Measurements from ENCODE around the gene PLXNA4. TPM values are rescaled to one million over a fixed set of nuclear protein-coding genes. Genes with fewer than 3 reads are reported as not detected.

The PLXNA4 gene
- total RNA-seq, 4 donors from 2014 or later = 0.31 to 0.66 (median 0.43) TPM

GRCh38 chr7:132430861-132431822 lies 145.1 kb downstream of the PLXNA4 start:
- Histone ChIP-seq H3K36me3 (no peaks in the 10 kb centered on the region), H3K9me3 (no peaks in the 10 kb centered on the region), H3K27me3 (peaks cover 0 to 6% (median 0%) of the 10 kb centered on the region in 3 donors), H3K27ac (no peak overlapping the region), H3K4me3 (no peak overlapping the region), H3K4me1 (no peaks in the 10 kb centered on the region)
- ATAC-seq (no peak), DNase-seq (no peak)
- intact Hi-C loops (cut with DNase I; ENCODE audit: low total_unique reads) = no loop called here
- no peak for TF ChIP-seq POLR2A (IDR thresholded peaks at IDR 0.05)
- TF ChIP-seq CTCF (IDR thresholded peaks at IDR 0.05 in 4 of 5, conservative IDR thresholded peaks at IDR 0.05 in 1 of 5) = no peak
- in situ Hi-C loops (cut with MboI; ENCODE audit: low sequenced_read_pairs in 4 of 4) = no loop called here

GRCh38 chr7:132430041-132430855 lies 146.0 kb downstream of the PLXNA4 start:
- DNase-seq (no peak), ATAC-seq (no peak)
- Histone ChIP-seq H3K27me3 (peaks cover 0 to 3% (median 0%) of the 10 kb centered on the region in 3 donors), H3K9me3 (no peaks in the 10 kb centered on the region), H3K4me3 (no peak overlapping the region), H3K36me3 (no peaks in the 10 kb centered on the region), H3K27ac (no peak overlapping the region), H3K4me1 (no peaks in the 10 kb centered on the region)
- TF ChIP-seq POLR2A (IDR thresholded peaks at IDR 0.05) (no peak), CTCF (IDR thresholded peaks at IDR 0.05 in 4 of 5, conservative IDR thresholded peaks at IDR 0.05 in 1 of 5) (no peak)
- in situ Hi-C loops (cut with MboI; ENCODE audit: low sequenced_read_pairs in 4 of 4) = no loop called here
- intact Hi-C loops (cut with DNase I; ENCODE audit: low total_unique reads) = no loop called here

GRCh38 chr7:132429181-132429580 lies 147.1 kb downstream of the PLXNA4 start:
- TF ChIP-seq CTCF (IDR thresholded peaks at IDR 0.05 in 4 of 5, conservative IDR thresholded peaks at IDR 0.05 in 1 of 5) (no peak), POLR2A (IDR thresholded peaks at IDR 0.05) (no peak)
- no peaks in the 10 kb centered on the region for H3K27me3 ChIP-seq
- H3K9me3 ChIP-seq = no peaks in the 10 kb centered on the region
- H3K4me3 ChIP-seq = no peak overlapping the region
- no peaks in the 10 kb centered on the region for H3K36me3 ChIP-seq
- H3K4me1 ChIP-seq = no peaks in the 10 kb centered on the region
- intact Hi-C loops (cut with DNase I; ENCODE audit: low total_unique reads) (no loop called here), in situ Hi-C loops (cut with MboI; ENCODE audit: low sequenced_read_pairs in 4 of 4) (no loop called here)
- no peak for DNase-seq
- no peak overlapping the region for H3K27ac ChIP-seq
- ATAC-seq = no peak

GRCh38 chr7:132428247-132428919 lies 147.9 kb downstream of the PLXNA4 start:
- DNase-seq = no peak
- Histone ChIP-seq H3K4me1 (no peaks in the 10 kb centered on the region), H3K27me3 (no peaks in the 10 kb centered on the region), H3K9me3 (no peaks in the 10 kb centered on the region), H3K27ac (no peak overlapping the region), H3K36me3 (no peaks in the 10 kb centered on the region), H3K4me3 (no peak overlapping the region)
- in situ Hi-C loops (cut with MboI; ENCODE audit: low sequenced_read_pairs in 4 of 4) = no loop called here
- TF ChIP-seq CTCF (IDR thresholded peaks at IDR 0.05 in 4 of 5, conservative IDR thresholded peaks at IDR 0.05 in 1 of 5) (no peak), POLR2A (IDR thresholded peaks at IDR 0.05) (no peak)
- ATAC-seq = no peak
- intact Hi-C loops (cut with DNase I; ENCODE audit: low total_unique reads) = no loop called here
